Ovary (tissue), 9 donors: ENCODE data around the gene HES5. TPM values are rescaled to one million over a fixed set of nuclear protein-coding genes. Genes with fewer than 3 reads are reported as not detected.

Source experiments
- DNase-seq, 5 donors: peaks; one replicate each; pipeline ENCODE4 v3.0.0-alpha.2; 2019 to 2020
- H3K27ac ChIP-seq, 2 donors: fragments of 200-600 bp; one replicate each; pipeline versions ENCODE4 v1.5.1 to v1.8.0; 2019 to 2022
- H3K27me3 ChIP-seq: fragments of 200-600 bp; one replicate; pipeline ENCODE4 v1.8.0; 2022
- H3K36me3 ChIP-seq: fragments of 200-600 bp; sonication (generic); one replicate; pipeline ENCODE4 v1.5.1; 2019
- H3K4me1 ChIP-seq: one replicate; pipeline ENCODE4 v1.8.1; 2013; ENCODE audit warnings: mild to moderate bottlenecking, moderate library complexity; ENCODE audit not compliant: insufficient read depth
- H3K4me3 ChIP-seq: fragments of 200-600 bp; sonication (generic); one replicate; pipeline ENCODE4 v1.5.1; 2017
- H3K9me3 ChIP-seq, 2 donors: fragments of 200-600 bp in 1 of 2; sonication (generic) in 1 of 2; one replicate each; pipeline versions ENCODE4 v1.5.1 to v1.8.1; 2013 to 2019; ENCODE audit warnings: mild to moderate bottlenecking in 1 of 2, moderate library complexity in 1 of 2
- CTCF ChIP-seq, 3 donors: fragments of 450-650 bp in 2 of 3; fragments of 200-600 bp in 1 of 3; IDR thresholded peaks; one replicate each; pipeline versions ENCODE4 v1.5.1 to v1.8.0; 2016 to 2022; ENCODE audit warnings: antibody characterized with exemption in 3 of 3, mild to moderate bottlenecking in 1 of 3
- EP300 ChIP-seq: sonication (generic); formaldehyde crosslinking; IDR thresholded peaks from one replicate; pipeline ENCODE4 v1.6.1; 2017; ENCODE audit warnings: antibody characterized with exemption
- POLR2A ChIP-seq: fragments of 450-650 bp; IDR thresholded peaks from one replicate; pipeline ENCODE4 v1.6.1; 2017; ENCODE audit warnings: antibody characterized with exemption, mild to moderate bottlenecking, moderate library complexity
- WGBS, 3 donors: extraction: QIAGEN DNeasy Blood & Tissue Kit in 1 of 3; methylation state at CpG; one replicate each; pipeline versions ENCODE4 v1.1.5 to v1.1.7; 2013 to 2017; 5-methylcytosine and 5-hydroxymethylcytosine counted together
- intact Hi-C, 4 donors: fragments of 100-400 bp; cut with DNase I; formaldehyde crosslinking; loops; one replicate each; pipeline versions ENCODE4 v1.11.0 to v1.15.1; 2022 to 2023
- polyA plus RNA-seq, 2 donors: library from polyadenylated mRNA; stranded (reverse); fragments of 200-250 nt in 1 of 2; fragments of 350-450 nt in 1 of 2; fragmentation: Illumina TruSeq in 1 of 2; extraction: RNeasy Lipid Tissue Mini Kit (QIAGEN cat#74804) in 1 of 2; gene quantifications; one replicate each; pipeline ENCODE4 v1.2.3, GENCODE V29; 2013 to 2014
- total RNA-seq, 7 donors: library from RNA; depleted of rRNA in 2 of 7; stranded (reverse); fragments of >200 nt in 2 of 7; fragmentation: NEBNext Ultra II Directional in 3 of 7; extraction: Animal tissue kit (Norgen Biotek cat#: 25700) in 3 of 7; gene quantifications; one replicate each; pipeline versions ENCODE4 v1.1.0 to v1.2.4, GENCODE V29; 2016 to 2023
- donor health status: DM: no; HTN: no; CAD: no; lungs with moderate emphysema.
- donor health status: DM: no; HTN: no; CAD: no.
- donor health status: Bipolar disorder and iron deficiency.
- donor health status: DM: yes; HTN: yes; CAD: no.
- donor health status: DM: no; HTN: no; CAD: no.
- donor health status: DM: yes; HTN: yes; CAD: no.

Gene HES5
- total and polyA plus RNA-seq, 9 donors = 0.13 to 0.53 (median 0.31) TPM; not detected in 4

GRCh38 chr1:2543543-2544092, 13.6 kb upstream of the HES5 start:
- no peak for DNase-seq
- intact Hi-C loops = loop anchor here in 1 of 4 donors (10.0 kb wide), 1 partner anchor 369 kb away; no protein-coding TSS in a partner anchor
- Histone ChIP-seq H3K9me3 (no peaks in the 10 kb centered on the region), H3K4me1 (peaks cover 21% of the 10 kb centered on the region), H3K27ac (no peak overlapping the region), H3K4me3 (no peak overlapping the region), H3K27me3 (no peaks in the 10 kb centered on the region), H3K36me3 (no peaks in the 10 kb centered on the region)
- WGBS, 3 donors = 32 to 59% (median 56%) methylated on average over 25 to 26 of the region's 26 CpGs
- TF ChIP-seq CTCF (IDR thresholded peaks at IDR 0.05) (no peak), POLR2A (no peak), EP300 (no peak)

- peaks cover 16% of the 10 kb centered on the region for H3K4me1 ChIP-seq
- DNase-seq = no peak
- WGBS, 3 donors = 78 to 85% (median 80%) methylated on average over 11 of the region's 11 CpGs
- no peaks in the 10 kb centered on the region for H3K9me3 ChIP-seq
- TF ChIP-seq CTCF (IDR thresholded peaks at IDR 0.05) = no peak
- no peak for TF ChIP-seq POLR2A
- no peak for TF ChIP-seq EP300
- no peaks in the 10 kb centered on the region for H3K27me3 ChIP-seq
- intact Hi-C loops = loop anchor here in 1 of 4 donors (10.0 kb wide), 1 partner anchor 368 kb away; no protein-coding TSS in a partner anchor
- no peak overlapping the region for H3K4me3 ChIP-seq
- no peaks in the 10 kb centered on the region for H3K36me3 ChIP-seq
- no peak overlapping the region for H3K27ac ChIP-seq
Measured at GRCh38 chr1:2542246-2542915, 12.3 kb upstream of the HES5 start.

GRCh38 chr1:2541619-2542245, 11.7 kb upstream of the HES5 start:
- no peak for TF ChIP-seq EP300
- TF ChIP-seq POLR2A = no peak
- TF ChIP-seq CTCF (IDR thresholded peaks at IDR 0.05) = no peak
- no peaks in the 10 kb centered on the region for H3K9me3 ChIP-seq
- no peak overlapping the region for H3K4me3 ChIP-seq
- no peak overlapping the region for H3K27ac ChIP-seq
- WGBS, 3 donors = 74 to 80% (median 78%) methylated on average over 24 to 25 of the region's 25 CpGs
- DNase-seq = no peak
- H3K36me3 ChIP-seq = no peaks in the 10 kb centered on the region
- intact Hi-C loops = loop anchor here in 1 of 4 donors (10.0 kb wide), 1 partner anchor 367 kb away; no protein-coding TSS in a partner anchor
- H3K27me3 ChIP-seq = no peaks in the 10 kb centered on the region
- H3K4me1 ChIP-seq = peaks cover 15% of the 10 kb centered on the region

GRCh38 chr1:2540816-2541492, 10.9 kb upstream of the HES5 start:
- 11 to 25% (median 12%) methylated on average over 18 to 39 of the region's 39 CpGs for WGBS, 3 donors
- H3K4me3 ChIP-seq = no peak overlapping the region
- no peaks in the 10 kb centered on the region for H3K27me3 ChIP-seq
- no peaks in the 10 kb centered on the region for H3K36me3 ChIP-seq
- no peak for DNase-seq
- no peaks in the 10 kb centered on the region for H3K9me3 ChIP-seq
- intact Hi-C loops = loop anchor here in 1 of 4 donors (10.0 kb wide), 1 partner anchor 366 kb away; no protein-coding TSS in a partner anchor
- H3K27ac ChIP-seq = no peak overlapping the region
- peaks cover 10% of the 10 kb centered on the region for H3K4me1 ChIP-seq
- no peak for TF ChIP-seq EP300
- TF ChIP-seq CTCF (IDR thresholded peaks at IDR 0.05) = no peak
- TF ChIP-seq POLR2A = no peak
